ENCODE measurements around the gene LTBP3. TPM values are rescaled to one million over a fixed set of nuclear protein-coding genes. Genes with fewer than 3 reads are reported as not detected.

The LTBP3 gene
- polyA plus RNA-seq, 3 donors from 2014 or later, result 3.3 to 21.0 (median 14.5) TPM

DNA sequence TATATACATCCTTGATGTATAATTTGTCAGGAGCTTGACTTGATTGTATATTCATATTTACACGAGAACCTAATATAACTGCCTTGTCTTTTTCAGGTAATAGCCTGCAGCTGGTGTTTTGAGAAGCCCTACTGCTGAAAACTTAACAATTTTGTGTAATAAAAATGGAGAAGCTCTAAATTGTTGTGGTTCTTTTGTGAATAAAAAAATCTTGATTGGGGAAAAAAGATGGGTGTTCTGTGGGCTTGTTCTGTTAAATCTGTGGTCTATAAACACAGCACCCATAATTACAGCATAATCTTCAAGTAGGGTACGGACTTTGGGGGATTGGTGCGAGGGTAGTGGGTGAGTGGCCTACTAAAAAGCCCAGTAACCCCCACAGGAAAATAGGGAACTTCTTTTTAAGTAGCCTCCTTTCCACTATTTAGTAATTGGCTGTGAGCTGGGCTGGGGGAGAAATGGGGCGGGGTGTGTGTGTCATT, 51.8 kb downstream of the LTBP3 start:
- peaks cover 13 to 40% (median 32%) of the 10 kb centered on the region in 3 donors for H3K27me3 Mint-ChIP-seq (ENCODE audit: low read depth in 3 of 3)
- peak in 2 of 3 donors; percentile 25 to 34 for DNase-seq
- peaks cover 0 to 31% (median 30%) of the 10 kb centered on the region in 3 donors for H3K36me3 Mint-ChIP-seq
- no peak overlapping the region for H3K4me3 Mint-ChIP-seq
- H3K9me3 Mint-ChIP-seq, result no peaks in the 10 kb centered on the region
- peaks cover 60 to 72% of the 10 kb centered on the region in 2 donors for H3K4me1 Mint-ChIP-seq
- H3K27ac Mint-ChIP-seq, result peak overlapping the region in 5 of 6 donors; percentile 83 to 90 (median 87)

DNA sequence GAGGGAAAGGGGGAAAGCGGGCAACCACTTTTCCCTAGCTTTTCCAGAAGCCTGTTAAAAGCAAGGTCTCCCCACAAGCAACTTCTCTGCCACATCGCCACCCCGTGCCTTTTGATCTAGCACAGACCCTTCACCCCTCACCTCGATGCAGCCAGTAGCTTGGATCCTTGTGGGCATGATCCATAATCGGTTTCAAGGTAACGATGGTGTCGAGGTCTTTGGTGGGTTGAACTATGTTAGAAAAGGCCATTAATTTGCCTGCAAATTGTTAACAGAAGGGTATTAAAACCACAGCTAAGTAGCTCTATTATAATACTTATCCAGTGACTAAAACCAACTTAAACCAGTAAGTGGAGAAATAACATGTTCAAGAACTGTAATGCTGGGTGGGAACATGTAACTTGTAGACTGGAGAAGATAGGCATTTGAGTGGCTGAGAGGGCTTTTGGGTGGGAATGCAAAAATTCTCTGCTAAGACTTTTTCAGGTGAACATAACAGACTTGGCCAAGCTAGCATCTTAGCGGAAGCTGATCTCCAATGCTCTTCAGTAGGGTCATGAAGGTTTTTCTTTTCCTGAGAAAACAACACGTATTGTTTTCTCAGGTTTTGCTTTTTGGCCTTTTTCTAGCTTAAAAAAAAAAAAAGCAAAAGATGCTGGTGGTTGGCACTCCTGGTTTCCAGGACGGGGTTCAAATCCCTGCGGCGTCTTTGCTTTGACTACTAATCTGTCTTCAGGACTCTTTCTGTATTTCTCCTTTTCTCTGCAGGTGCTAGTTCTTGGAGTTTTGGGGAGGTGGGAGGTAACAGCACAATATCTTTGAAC, 52.5 kb downstream of the LTBP3 start:
- H3K27me3 Mint-ChIP-seq (ENCODE audit: low read depth in 3 of 3), result peaks cover 13 to 40% (median 32%) of the 10 kb centered on the region in 3 donors
- H3K9me3 Mint-ChIP-seq, result no peaks in the 10 kb centered on the region
- no peak overlapping the region for H3K4me3 Mint-ChIP-seq
- peaks cover 0 to 31% (median 30%) of the 10 kb centered on the region in 3 donors for H3K36me3 Mint-ChIP-seq
- H3K4me1 Mint-ChIP-seq, result peaks cover 60 to 70% of the 10 kb centered on the region in 2 donors
- peak overlapping the region in 5 of 6 donors; percentile 83 to 90 (median 87) for H3K27ac Mint-ChIP-seq
- DNase-seq, result peak in 1 of 3 donors; percentile 22

DNA sequence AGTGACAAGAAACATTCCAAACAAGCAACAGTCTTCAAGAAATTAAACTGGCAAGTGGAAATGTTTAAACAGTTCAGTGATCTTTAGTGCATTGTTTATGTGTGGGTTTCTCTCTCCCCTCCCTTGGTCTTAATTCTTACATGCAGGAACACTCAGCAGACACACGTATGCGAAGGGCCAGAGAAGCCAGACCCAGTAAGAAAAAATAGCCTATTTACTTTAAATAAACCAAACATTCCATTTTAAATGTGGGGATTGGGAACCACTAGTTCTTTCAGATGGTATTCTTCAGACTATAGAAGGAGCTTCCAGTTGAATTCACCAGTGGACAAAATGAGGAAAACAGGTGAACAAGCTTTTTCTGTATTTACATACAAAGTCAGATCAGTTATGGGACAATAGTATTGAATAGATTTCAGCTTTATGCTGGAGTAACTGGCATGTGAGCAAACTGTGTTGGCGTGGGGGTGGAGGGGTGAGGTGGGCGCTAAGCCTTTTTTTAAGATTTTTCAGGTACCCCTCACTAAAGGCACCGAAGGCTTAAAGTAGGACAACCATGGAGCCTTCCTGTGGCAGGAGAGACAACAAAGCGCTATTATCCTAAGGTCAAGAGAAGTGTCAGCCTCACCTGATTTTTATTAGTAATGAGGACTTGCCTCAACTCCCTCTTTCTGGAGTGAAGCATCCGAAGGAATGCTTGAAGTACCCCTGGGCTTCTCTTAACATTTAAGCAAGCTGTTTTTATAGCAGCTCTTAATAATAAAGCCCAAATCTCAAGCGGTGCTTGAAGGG, 53.3 kb downstream of the LTBP3 start:
- H3K27ac Mint-ChIP-seq, result peak overlapping the region in 5 of 6 donors; percentile 83 to 90 (median 87)
- H3K4me1 Mint-ChIP-seq, result peaks cover 56 to 67% of the 10 kb centered on the region in 2 donors
- H3K9me3 Mint-ChIP-seq, result no peaks in the 10 kb centered on the region
- H3K36me3 Mint-ChIP-seq, result peaks cover 0 to 31% (median 30%) of the 10 kb centered on the region in 3 donors
- peak in 2 of 3 donors; percentile 16 to 24 for DNase-seq
- peaks cover 13 to 40% (median 32%) of the 10 kb centered on the region in 3 donors for H3K27me3 Mint-ChIP-seq (ENCODE audit: low read depth in 3 of 3)
- H3K4me3 Mint-ChIP-seq, result no peak overlapping the region

DNA sequence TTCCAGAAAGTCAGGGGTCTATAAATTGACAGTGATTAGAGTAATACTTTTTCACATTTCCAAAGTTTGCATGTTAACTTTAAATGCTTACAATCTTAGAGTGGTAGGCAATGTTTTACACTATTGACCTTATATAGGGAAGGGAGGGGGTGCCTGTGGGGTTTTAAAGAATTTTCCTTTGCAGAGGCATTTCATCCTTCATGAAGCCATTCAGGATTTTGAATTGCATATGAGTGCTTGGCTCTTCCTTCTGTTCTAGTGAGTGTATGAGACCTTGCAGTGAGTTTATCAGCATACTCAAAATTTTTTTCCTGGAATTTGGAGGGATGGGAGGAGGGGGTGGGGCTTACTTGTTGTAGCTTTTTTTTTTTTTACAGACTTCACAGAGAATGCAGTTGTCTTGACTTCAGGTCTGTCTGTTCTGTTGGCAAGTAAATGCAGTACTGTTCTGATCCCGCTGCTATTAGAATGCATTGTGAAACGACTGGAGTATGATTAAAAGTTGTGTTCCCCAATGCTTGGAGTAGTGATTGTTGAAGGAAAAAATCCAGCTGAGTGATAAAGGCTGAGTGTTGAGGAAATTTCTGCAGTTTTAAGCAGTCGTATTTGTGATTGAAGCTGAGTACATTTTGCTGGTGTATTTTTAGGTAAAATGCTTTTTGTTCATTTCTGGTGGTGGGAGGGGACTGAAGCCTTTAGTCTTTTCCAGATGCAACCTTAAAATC, 54.0 kb downstream of the LTBP3 start:
- H3K4me1 Mint-ChIP-seq, result peaks cover 54 to 67% of the 10 kb centered on the region in 2 donors
- H3K4me3 Mint-ChIP-seq, result no peak overlapping the region
- no peaks in the 10 kb centered on the region for H3K9me3 Mint-ChIP-seq
- H3K27ac Mint-ChIP-seq, result peak overlapping the region in 5 of 6 donors; percentile 83 to 90 (median 87)
- peaks cover 13 to 40% (median 31%) of the 10 kb centered on the region in 3 donors for H3K27me3 Mint-ChIP-seq (ENCODE audit: low read depth in 3 of 3)
- peak in 1 of 3 donors; percentile 18 for DNase-seq
- peaks cover 0 to 31% (median 30%) of the 10 kb centered on the region in 3 donors for H3K36me3 Mint-ChIP-seq

DNA sequence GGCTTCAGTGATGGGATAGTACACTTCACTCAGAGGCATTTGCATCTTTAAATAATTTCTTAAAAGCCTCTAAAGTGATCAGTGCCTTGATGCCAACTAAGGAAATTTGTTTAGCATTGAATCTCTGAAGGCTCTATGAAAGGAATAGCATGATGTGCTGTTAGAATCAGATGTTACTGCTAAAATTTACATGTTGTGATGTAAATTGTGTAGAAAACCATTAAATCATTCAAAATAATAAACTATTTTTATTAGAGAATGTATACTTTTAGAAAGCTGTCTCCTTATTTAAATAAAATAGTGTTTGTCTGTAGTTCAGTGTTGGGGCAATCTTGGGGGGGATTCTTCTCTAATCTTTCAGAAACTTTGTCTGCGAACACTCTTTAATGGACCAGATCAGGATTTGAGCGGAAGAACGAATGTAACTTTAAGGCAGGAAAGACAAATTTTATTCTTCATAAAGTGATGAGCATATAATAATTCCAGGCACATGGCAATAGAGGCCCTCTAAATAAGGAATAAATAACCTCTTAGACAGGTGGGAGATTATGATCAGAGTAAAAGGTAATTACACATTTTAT, 54.7 kb downstream of the LTBP3 start:
- H3K4me3 Mint-ChIP-seq, result no peak overlapping the region
- H3K36me3 Mint-ChIP-seq, result peaks cover 0 to 31% (median 30%) of the 10 kb centered on the region in 3 donors
- peak overlapping the region in 5 of 6 donors; percentile 43 to 90 (median 87) for H3K27ac Mint-ChIP-seq

GRCh38 chr11:65502555-65503367, 55.4 kb downstream of the LTBP3 start:
- Mint-ChIP-seq H3K9me3 (no peaks in the 10 kb centered on the region), H3K4me3 (no peak overlapping the region), H3K27me3 (ENCODE audit: low read depth in 3 of 3) (peaks cover 13 to 32% (median 26%) of the 10 kb centered on the region in 3 donors), H3K36me3 (peaks cover 0 to 31% (median 30%) of the 10 kb centered on the region in 3 donors), H3K27ac (peak overlapping the region in 2 of 6 donors; percentile 47 to 87), H3K4me1 (peaks cover 55 to 73% of the 10 kb centered on the region in 2 donors)
- DNase-seq, result peak in 2 of 3 donors; percentile 30 to 32

More for the DNA sequence above, 54.7 kb downstream of the LTBP3 start:
- no peaks in the 10 kb centered on the region for H3K9me3 Mint-ChIP-seq
- peaks cover 54 to 71% of the 10 kb centered on the region in 2 donors for H3K4me1 Mint-ChIP-seq
- peaks cover 13 to 35% (median 31%) of the 10 kb centered on the region in 3 donors for H3K27me3 Mint-ChIP-seq (ENCODE audit: low read depth in 3 of 3)
- DNase-seq, result peak in 1 of 3 donors; percentile 23

- Mint-ChIP-seq H3K4me3 (no peak overlapping the region), H3K27ac (peak overlapping the region in 2 of 6 donors; percentile 47 to 87), H3K36me3 (peaks cover 0 to 31% (median 30%) of the 10 kb centered on the region in 3 donors), H3K27me3 (ENCODE audit: low read depth in 3 of 3) (peaks cover 15 to 28% (median 21%) of the 10 kb centered on the region in 3 donors), H3K4me1 (peaks cover 51 to 69% of the 10 kb centered on the region in 2 donors), H3K9me3 (no peaks in the 10 kb centered on the region)
- DNase-seq, result no peak
Observed at GRCh38 chr11:65502274-65502554, 55.9 kb downstream of the LTBP3 start.

DNA sequence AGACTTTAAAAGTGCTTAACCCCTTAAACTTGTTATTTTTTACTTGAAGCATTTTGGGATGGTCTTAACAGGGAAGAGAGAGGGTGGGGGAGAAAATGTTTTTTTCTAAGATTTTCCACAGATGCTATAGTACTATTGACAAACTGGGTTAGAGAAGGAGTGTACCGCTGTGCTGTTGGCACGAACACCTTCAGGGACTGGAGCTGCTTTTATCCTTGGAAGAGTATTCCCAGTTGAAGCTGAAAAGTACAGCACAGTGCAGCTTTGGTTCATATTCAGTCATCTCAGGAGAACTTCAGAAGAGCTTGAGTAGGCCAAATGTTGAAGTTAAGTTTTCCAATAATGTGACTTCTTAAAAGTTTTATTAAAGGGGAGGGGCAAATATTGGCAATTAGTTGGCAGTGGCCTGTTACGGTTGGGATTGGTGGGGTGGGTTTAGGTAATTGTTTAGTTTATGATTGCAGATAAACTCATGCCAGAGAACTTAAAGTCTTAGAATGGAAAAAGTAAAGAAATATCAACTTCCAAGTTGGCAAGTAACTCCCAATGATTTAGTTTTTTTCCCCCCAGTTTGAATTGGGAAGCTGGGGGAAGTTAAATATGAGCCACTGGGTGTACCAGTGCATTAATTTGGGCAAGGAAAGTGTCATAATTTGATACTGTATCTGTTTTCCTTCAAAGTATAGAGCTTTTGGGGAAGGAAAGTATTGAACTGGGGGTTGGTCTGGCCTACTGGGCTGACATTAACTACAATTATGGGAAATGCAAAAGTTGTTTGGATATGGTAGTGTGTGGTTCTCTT, 56.5 kb downstream of the LTBP3 start:
- DNase-seq, result peak in 2 of 3 donors; percentile 21 to 34
- no peak overlapping the region for H3K4me3 Mint-ChIP-seq
- no peak overlapping the region for H3K27ac Mint-ChIP-seq
- H3K36me3 Mint-ChIP-seq, result peaks cover 0 to 31% (median 30%) of the 10 kb centered on the region in 3 donors
- no peaks in the 10 kb centered on the region for H3K9me3 Mint-ChIP-seq
- H3K27me3 Mint-ChIP-seq (ENCODE audit: low read depth in 3 of 3), result peaks cover 13 to 23% (median 17%) of the 10 kb centered on the region in 3 donors
- H3K4me1 Mint-ChIP-seq, result peaks cover 51 to 69% of the 10 kb centered on the region in 2 donors

DNA sequence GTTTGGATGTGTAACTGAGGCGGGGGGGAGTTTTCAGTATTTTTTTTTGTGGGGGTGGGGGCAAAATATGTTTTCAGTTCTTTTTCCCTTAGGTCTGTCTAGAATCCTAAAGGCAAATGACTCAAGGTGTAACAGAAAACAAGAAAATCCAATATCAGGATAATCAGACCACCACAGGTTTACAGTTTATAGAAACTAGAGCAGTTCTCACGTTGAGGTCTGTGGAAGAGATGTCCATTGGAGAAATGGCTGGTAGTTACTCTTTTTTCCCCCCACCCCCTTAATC, 57.0 kb downstream of the LTBP3 start:
- H3K9me3 Mint-ChIP-seq, result no peaks in the 10 kb centered on the region
- H3K27ac Mint-ChIP-seq, result no peak overlapping the region
- H3K4me3 Mint-ChIP-seq, result no peak overlapping the region
- peaks cover 51 to 69% of the 10 kb centered on the region in 2 donors for H3K4me1 Mint-ChIP-seq
- H3K27me3 Mint-ChIP-seq (ENCODE audit: low read depth in 3 of 3), result peaks cover 13 to 20% (median 17%) of the 10 kb centered on the region in 3 donors
- H3K36me3 Mint-ChIP-seq, result peaks cover 0 to 26% (median 25%) of the 10 kb centered on the region in 3 donors
- DNase-seq, result no peak

DNA sequence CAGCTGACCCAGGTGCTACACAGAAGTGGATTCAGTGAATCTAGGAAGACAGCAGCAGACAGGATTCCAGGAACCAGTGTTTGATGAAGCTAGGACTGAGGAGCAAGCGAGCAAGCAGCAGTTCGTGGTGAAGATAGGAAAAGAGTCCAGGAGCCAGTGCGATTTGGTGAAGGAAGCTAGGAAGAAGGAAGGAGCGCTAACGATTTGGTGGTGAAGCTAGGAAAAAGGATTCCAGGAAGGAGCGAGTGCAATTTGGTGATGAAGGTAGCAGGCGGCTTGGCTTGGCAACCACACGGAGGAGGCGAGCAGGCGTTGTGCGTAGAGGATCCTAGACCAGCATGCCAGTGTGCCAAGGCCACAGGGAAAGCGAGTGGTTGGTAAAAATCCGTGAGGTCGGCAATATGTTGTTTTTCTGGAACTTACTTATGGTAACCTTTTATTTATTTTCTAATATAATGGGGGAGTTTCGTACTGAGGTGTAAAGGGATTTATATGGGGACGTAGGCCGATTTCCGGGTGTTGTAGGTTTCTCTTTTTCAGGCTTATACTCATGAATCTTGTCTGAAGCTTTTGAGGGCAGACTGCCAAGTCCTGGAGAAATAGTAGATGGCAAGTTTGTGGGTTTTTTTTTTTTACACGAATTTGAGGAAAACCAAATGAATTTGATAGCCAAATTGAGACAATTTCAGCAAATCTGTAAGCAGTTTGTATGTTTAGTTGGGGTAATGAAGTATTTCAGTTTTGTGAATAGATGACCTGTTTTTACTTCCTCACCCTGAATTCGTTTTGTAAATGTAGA, 57.6 kb downstream of the LTBP3 start:
- peaks cover 0 to 20% (median 20%) of the 10 kb centered on the region in 3 donors for H3K36me3 Mint-ChIP-seq
- peaks cover 47 to 65% of the 10 kb centered on the region in 2 donors for H3K4me1 Mint-ChIP-seq
- H3K27ac Mint-ChIP-seq, result no peak overlapping the region
- H3K9me3 Mint-ChIP-seq, result no peaks in the 10 kb centered on the region
- peaks cover 12 to 20% (median 13%) of the 10 kb centered on the region in 3 donors for H3K27me3 Mint-ChIP-seq (ENCODE audit: low read depth in 3 of 3)
- H3K4me3 Mint-ChIP-seq, result no peak overlapping the region
- peak; percentile 43 to 63 (median 52) for DNase-seq
